Tibial nerve (tissue), 4 donors: ENCODE results near the gene MYCBPAP. TPM values are rescaled to one million over a fixed set of nuclear protein-coding genes. Genes with fewer than 3 reads are reported as not detected.

Experiments
- DNase-seq, 2 donors: peaks; one replicate each; pipeline ENCODE4 v3.0.0-alpha.2; 2019; ENCODE audit warnings: low spot score in 2 of 2
- H3K27ac ChIP-seq, 4 donors: fragments of 200-600 bp; sonication (generic) in 3 of 4; one replicate each; pipeline ENCODE4 v1.5.1; 2017 to 2019; ENCODE audit warnings: mild to moderate bottlenecking in 1 of 4
- H3K27me3 ChIP-seq, 2 donors: fragments of 200-600 bp; sonication (generic) in 1 of 2; one replicate each; pipeline versions ENCODE4 v1.5.1 to v1.6.0; 2017 to 2019
- H3K36me3 ChIP-seq, 3 donors: fragments of 200-600 bp; sonication (generic); one replicate each; pipeline ENCODE4 v1.5.1; 2018 to 2019
- H3K4me1 ChIP-seq, 4 donors: fragments of 200-600 bp; sonication (generic) in 3 of 4; one replicate each; pipeline ENCODE4 v1.5.1; 2017 to 2019
- H3K4me3 ChIP-seq, 4 donors: fragments of 200-600 bp; sonication (generic) in 3 of 4; one replicate each; pipeline ENCODE4 v1.5.1; 2017 to 2019; ENCODE audit warnings: mild to moderate bottlenecking in 1 of 4, moderate library complexity in 1 of 4
- H3K9me3 ChIP-seq, 4 donors: fragments of 200-600 bp; sonication (generic) in 3 of 4; one replicate each; pipeline ENCODE4 v1.5.1; 2017 to 2019
- CTCF ChIP-seq, 5 experiments: fragments of 200-600 bp in 3 of 5; fragments of 450-650 bp in 2 of 5; sonication (generic) in 3 of 5; IDR thresholded peaks; one replicate each; pipeline ENCODE4 v1.5.1; 2016 to 2019; ENCODE audit warnings: antibody characterized with exemption in 5 of 5, mild to moderate bottlenecking in 3 of 5, moderate library complexity in 2 of 5
- EP300 ChIP-seq, 2 donors: sonication (generic); formaldehyde crosslinking; IDR thresholded peaks; one replicate each; pipeline ENCODE4 v1.6.1; 2017; ENCODE audit warnings: antibody characterized with exemption in 2 of 2, mild to moderate bottlenecking in 1 of 2
- POLR2A ChIP-seq, 2 donors: fragments of 450-650 bp; IDR thresholded peaks; one replicate each; pipeline ENCODE4 v1.6.1; 2017; ENCODE audit warnings: antibody characterized with exemption in 2 of 2, mild to moderate bottlenecking in 2 of 2, moderate library complexity in 2 of 2
- WGBS, 2 donors: methylation state at CpG; one replicate each; pipeline ENCODE4 v1.1.5; 2018; 5-methylcytosine and 5-hydroxymethylcytosine counted together
- total RNA-seq, 4 donors: library from RNA; depleted of rRNA; stranded (reverse); fragments of >200 nt; gene quantifications; one replicate each; pipeline ENCODE4 v1.1.0, GENCODE V29; 2016

Gene MYCBPAP
- total RNA-seq, 4 donors from 2014 or later = 1.2 to 6.8 (median 4.0) TPM

- Histone ChIP-seq H3K27me3 (no peaks in the 10 kb centered on the region), H3K9me3 (no peaks in the 10 kb centered on the region), H3K4me3 (no peak overlapping the region), H3K36me3 (peaks cover 0 to 81% (median 0%) of the 10 kb centered on the region in 3 donors), H3K27ac (no peak overlapping the region), H3K4me1 (peaks cover 0 to 13% (median 8%) of the 10 kb centered on the region in 4 donors)
- no peak for TF ChIP-seq CTCF (IDR thresholded peaks at IDR 0.05)
- no peak for TF ChIP-seq EP300 (IDR thresholded peaks at IDR 0.05)
- no peak for DNase-seq
- 85 to 87% methylated on average over 4 to 6 of the region's 12 CpGs for WGBS, 2 donors
Observed at GRCh38 chr17:50551884-50552283, 43.6 kb downstream of the MYCBPAP start.

DNA sequence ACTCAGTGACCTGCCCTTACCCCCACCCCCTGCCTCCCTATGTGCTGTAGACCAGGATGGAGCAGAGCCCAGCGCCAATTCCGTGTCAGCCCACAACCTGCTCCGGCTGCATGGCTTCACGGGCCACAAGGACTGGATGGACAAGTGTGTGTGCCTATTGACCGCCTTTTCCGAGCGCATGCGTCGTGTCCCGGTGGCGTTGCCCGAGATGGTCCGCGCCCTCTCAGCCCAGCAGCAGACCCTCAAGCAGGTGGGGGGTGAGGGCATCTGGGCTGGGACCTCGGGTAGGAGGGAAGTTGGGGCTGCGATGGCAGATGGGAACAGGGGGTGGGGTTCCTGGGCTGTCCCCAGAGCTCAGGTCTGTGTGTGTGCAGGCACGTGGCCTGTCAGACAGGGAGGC lies 46.0 kb downstream of the MYCBPAP start:
- Histone ChIP-seq H3K4me1 (peaks cover 0 to 9% (median 3%) of the 10 kb centered on the region in 4 donors), H3K27ac (no peak overlapping the region), H3K9me3 (no peaks in the 10 kb centered on the region), H3K36me3 (peaks cover 0 to 73% (median 0%) of the 10 kb centered on the region in 3 donors), H3K4me3 (no peak overlapping the region), H3K27me3 (peaks cover 0 to 4% of the 10 kb centered on the region in 2 donors)
- TF ChIP-seq EP300 (IDR thresholded peaks at IDR 0.05) (no peak), CTCF (IDR thresholded peaks at IDR 0.05) (no peak), POLR2A (IDR thresholded peaks at IDR 0.05) (no peak)
- 87 to 93% methylated on average over 14 to 17 of the region's 17 CpGs for WGBS, 2 donors
- no peak for DNase-seq

GRCh38 chr17:50556803-50557202 lies 48.6 kb downstream of the MYCBPAP start:
- no peak overlapping the region for H3K27ac ChIP-seq
- 61 to 75% methylated on average over 4 to 5 of the region's 5 CpGs for WGBS, 2 donors

GRCh38 chr17:50557630-50558029 lies 49.4 kb downstream of the MYCBPAP start:
- no peak for DNase-seq
- H3K9me3 ChIP-seq = no peaks in the 10 kb centered on the region
- 81 to 86% methylated on average over 4 of the region's 4 CpGs for WGBS, 2 donors
- TF ChIP-seq CTCF (IDR thresholded peaks at IDR 0.05) (no peak), EP300 (IDR thresholded peaks at IDR 0.05) (no peak), POLR2A (IDR thresholded peaks at IDR 0.05) (no peak)
- H3K4me3 ChIP-seq = no peak overlapping the region
- H3K27me3 ChIP-seq = peaks cover 3 to 36% of the 10 kb centered on the region in 2 donors
- H3K4me1 ChIP-seq = peaks cover 0 to 43% (median 25%) of the 10 kb centered on the region in 4 donors
- H3K36me3 ChIP-seq = peaks cover 0 to 40% (median 0%) of the 10 kb centered on the region in 3 donors
- no peak overlapping the region for H3K27ac ChIP-seq

More at GRCh38 chr17:50556803-50557202, 48.6 kb downstream of the MYCBPAP start:
- DNase-seq = no peak
- peaks cover 3 to 28% of the 10 kb centered on the region in 2 donors for H3K27me3 ChIP-seq
- peaks cover 0 to 48% (median 0%) of the 10 kb centered on the region in 3 donors for H3K36me3 ChIP-seq
- TF ChIP-seq EP300 (IDR thresholded peaks at IDR 0.05) (no peak), POLR2A (IDR thresholded peaks at IDR 0.05) (no peak), CTCF (IDR thresholded peaks at IDR 0.05) (no peak)
- no peak overlapping the region for H3K4me3 ChIP-seq
- H3K9me3 ChIP-seq = no peaks in the 10 kb centered on the region
- peaks cover 0 to 35% (median 25%) of the 10 kb centered on the region in 4 donors for H3K4me1 ChIP-seq

- TF ChIP-seq CTCF (IDR thresholded peaks at IDR 0.05) = no peak
- no peak for TF ChIP-seq EP300 (IDR thresholded peaks at IDR 0.05)
- TF ChIP-seq POLR2A (IDR thresholded peaks at IDR 0.05) = no peak
- 68 to 72% methylated on average over 4 of the region's 4 CpGs for WGBS, 2 donors
- peaks cover 0 to 45% (median 25%) of the 10 kb centered on the region in 4 donors for H3K4me1 ChIP-seq
- H3K36me3 ChIP-seq = peaks cover 0 to 35% (median 0%) of the 10 kb centered on the region in 3 donors
- no peaks in the 10 kb centered on the region for H3K9me3 ChIP-seq
- H3K27me3 ChIP-seq = peaks cover 3 to 41% of the 10 kb centered on the region in 2 donors
- no peak overlapping the region for H3K4me3 ChIP-seq
- no peak overlapping the region for H3K27ac ChIP-seq
- DNase-seq = no peak
Observed at GRCh38 chr17:50558091-50558490, 49.9 kb downstream of the MYCBPAP start.
